OCI-LY7 (cell line): ENCODE results near the gene GLRX3. TPM values are rescaled to one million over a fixed set of nuclear protein-coding genes. Genes with fewer than 3 reads are reported as not detected.
A peak's percentile ranks its signal among the peaks of the same experiment; 100 is the strongest.
"Not testable (repeated sequence)": the region's sequence is repeated elsewhere in the genome, so short reads cannot be mapped to it uniquely, and the experiment has no call there.

ENCODE experiments used
- BruUV-seq: library from RNA; stranded (reverse); fragments of 400-500 nt; replicated peaks from 2 replicates; lab custom pipeline; 2021; lab: Mats Ljungman, UMichigan
- CTCF ChIA-PET: fragments of 300-600 bp; sonication (Branson Sonifier 250); formaldehyde crosslinking; loops from one replicate; lab custom pipeline; 2022; ENCODE audit warnings: antibody characterized with exemption; ENCODE audit not compliant: unreplicated experiment; lab: Charles Lee
- POLR2A ChIA-PET: fragments of 300-600 bp; sonication (Branson Sonifier 250); formaldehyde crosslinking; loops from one replicate; lab custom pipeline; 2022; ENCODE audit warnings: antibody characterized with exemption; lab: Charles Lee
- DNase-seq: peaks from one replicate; pipeline ENCODE4 v3.0.0-alpha.2; 2015; ENCODE audit warnings: low spot score
- H2AFZ ChIP-seq: fragments of 200-600 bp; sonication (generic), shearing (Covaris generic); 2 replicates; pipeline ENCODE4 v1.6.1; 2014; ENCODE audit warnings: mild to moderate bottlenecking, antibody characterized with exemption, low read length, moderate library complexity
- H3K27ac ChIP-seq: fragments of 200-600 bp; sonication (generic); 2 replicates; pipeline ENCODE4 v1.5.1; 2014; ENCODE audit warnings: mixed run types, low read depth, mild to moderate bottlenecking, moderate library complexity, low read length, inconsistent platforms; ENCODE audit not compliant: poor library complexity, severe bottlenecking
- H3K36me3 ChIP-seq: fragments of 200-600 bp; sonication (generic); 2 replicates; pipeline ENCODE4 v1.6.1; 2014; ENCODE audit warnings: mild to moderate bottlenecking, antibody characterized with exemption, low read length, moderate library complexity, mixed read lengths; ENCODE audit not compliant: insufficient read depth
- H3K4me1 ChIP-seq: fragments of 200-600 bp; sonication (generic); 2 replicates; pipeline ENCODE4 v1.5.1; 2014; ENCODE audit warnings: mild to moderate bottlenecking, low read length; ENCODE audit not compliant: insufficient read depth, poor library complexity, severe bottlenecking
- H3K4me2 ChIP-seq: fragments of 200-600 bp; sonication (generic); 2 replicates; pipeline ENCODE4 v1.6.1; 2014; ENCODE audit warnings: mild to moderate bottlenecking, low read length
- H3K4me3 ChIP-seq: fragments of 200-600 bp; sonication (generic); 2 replicates; pipeline ENCODE4 v1.5.1; 2014; ENCODE audit warnings: mild to moderate bottlenecking, low read depth, low read length; ENCODE audit not compliant: poor library complexity, severe bottlenecking
- H3K79me2 ChIP-seq: fragments of 200-600 bp; sonication (generic); 2 replicates; pipeline ENCODE4 v1.6.1; 2016; ENCODE audit warnings: low read depth, mild to moderate bottlenecking, low read length, moderate library complexity, mixed read lengths; ENCODE audit not compliant: insufficient read depth
- H3K9me2 ChIP-seq: fragments of 200-600 bp; sonication (generic); 2 replicates; pipeline ENCODE4 v1.6.1; 2016; ENCODE audit warnings: mild to moderate bottlenecking, low read length, mixed read lengths; ENCODE audit not compliant: insufficient read depth
- H3K9me3 ChIP-seq: fragments of 200-600 bp; sonication (generic); 2 replicates; pipeline ENCODE4 v1.6.1; 2014; ENCODE audit warnings: mild to moderate bottlenecking, mixed run types, low read length, mixed read lengths
- H4K20me1 ChIP-seq: fragments of 200-600 bp; sonication (generic); 2 replicates; pipeline ENCODE4 v1.6.1; 2014; ENCODE audit warnings: mild to moderate bottlenecking, antibody characterized with exemption, low read length, moderate library complexity, mixed read lengths; ENCODE audit not compliant: insufficient read depth
- CTCF ChIP-seq: fragments of 200-600 bp; sonication (generic); conservative IDR thresholded peaks from 2 replicates; pipeline ENCODE4 v1.5.1; 2014; ENCODE audit warnings: mild to moderate bottlenecking, antibody characterized with exemption, low read length, moderate library complexity, mixed read lengths
- EZH2phosphoT487 ChIP-seq: fragments of 200-600 bp; sonication (generic); IDR thresholded peaks from 2 replicates; pipeline ENCODE4 v1.6.1; 2018; ENCODE audit warnings: low read depth, borderline replicate concordance, mild to moderate bottlenecking, mixed run types, antibody characterized with exemption, low read length, moderate library complexity, mixed read lengths
- intact Hi-C: fragments of 100-400 bp; cut with micrococcal nuclease; formaldehyde crosslinking; loops from one replicate; pipeline ENCODE4 v1.10.0; 2022; ENCODE audit not compliant: unreplicated experiment
- total RNA-seq, 2 experiments: library from RNA; depleted of rRNA in 1 of 2; stranded (reverse); fragments of >200 nt in 1 of 2; shearing (Covaris generic) in 1 of 2; gene quantifications; 2 replicates each; pipeline ENCODE4 v1.2.3, GENCODE V29; 2014 to 2022

Gene GLRX3
- total RNA-seq, 2 experiments from 2014 or later = 83.2 to 117 TPM

GRCh38 chr10:130105724-130106123, 30.5 kb upstream of the GLRX3 start:
- Histone ChIP-seq H3K27ac (no peak overlapping the region), H3K4me2 (no peak overlapping the region), H3K79me2 (peaks cover 21% of the 10 kb centered on the region), H3K9me3 (no peaks in the 10 kb centered on the region), H2AFZ (no peak overlapping the region), H4K20me1 (peaks cover 10% of the 10 kb centered on the region; the same call in 1 of the 2 replicates), H3K4me3 (no peak overlapping the region), H3K4me1 (peaks cover 28% of the 10 kb centered on the region), H3K36me3 (peaks cover 9% of the 10 kb centered on the region), H3K9me2 (no peaks in the 10 kb centered on the region)
- no peak for DNase-seq
- intact Hi-C loops = no loop called here
- BruUV-seq = no TSS peak
- CTCF ChIA-PET = no interaction called here
- POLR2A ChIA-PET = no interaction called here
- TF ChIP-seq CTCF = no peak
- TF ChIP-seq EZH2phosphoT487 = no peak

- Histone ChIP-seq H3K4me1 (peaks cover 36% of the 10 kb centered on the region), H4K20me1 (peaks cover 10% of the 10 kb centered on the region; the same call in 1 of the 2 replicates), H3K4me3 (peak overlapping the region; percentile 8), H3K79me2 (peaks cover 28% of the 10 kb centered on the region), H3K4me2 (peak overlapping the region; percentile 98)
- CTCF ChIA-PET, H2AFZ ChIP-seq, H3K9me3 ChIP-seq, H3K9me2 ChIP-seq, intact Hi-C loops, DNase-seq, H3K27ac ChIP-seq, H3K36me3 ChIP-seq, BruUV-seq: not testable (repeated sequence)
- POLR2A ChIA-PET = interaction anchor here (1.0 kb wide), 1 partner anchor 9 kb away, joined by 7 read pairs; no protein-coding TSS in a partner anchor
These were observed 28.0 kb upstream of the GLRX3 start for GRCh38 chr10:130108146-130108545.

- ChIA-PET CTCF (interaction anchor here (0.7 to 1.4 kb wide), 2 partner anchors 21 to 33 kb away, joined by 3 read pairs; no protein-coding TSS in a partner anchor), POLR2A (interaction anchor here (1.0 to 3.2 kb wide), 6 partner anchors 10 to 37 kb away, joined by 3 to 64 read pairs (median 6); partner anchors contain the start of gene GLRX3)
- no peak overlapping the region for H3K27ac ChIP-seq
- no peak overlapping the region for H2AFZ ChIP-seq
- DNase-seq = peak; percentile 22
- intact Hi-C loops = no loop called here
- peaks cover 28% of the 10 kb centered on the region for H3K79me2 ChIP-seq
- peaks cover 36% of the 10 kb centered on the region for H3K4me1 ChIP-seq
- H3K4me2 ChIP-seq = peak overlapping the region; percentile 98
- no peaks in the 10 kb centered on the region for H3K9me2 ChIP-seq
- peaks cover 10% of the 10 kb centered on the region; the same call in 1 of the 2 replicates for H4K20me1 ChIP-seq
- H3K9me3 ChIP-seq = no peaks in the 10 kb centered on the region
- BruUV-seq = no TSS peak
- H3K4me3 ChIP-seq = peak overlapping the region; percentile 95
- TF ChIP-seq CTCF (no peak), EZH2phosphoT487 (no peak)
- peaks cover 9% of the 10 kb centered on the region for H3K36me3 ChIP-seq
These were observed 27.1 kb upstream of the GLRX3 start for GRCh38 chr10:130108934-130109604.
